Ishikawa (cell line): ENCODE results near the gene DCUN1D1.

Experiments used
- CEBPB ChIP-seq: IDR thresholded peaks from 2 replicates; pipeline ENCODE4 v1.6.1; 2012
- CREB1 ChIP-seq: IDR thresholded peaks from 2 replicates; pipeline ENCODE4 v1.6.1; 2012; ENCODE audit warnings: low read depth
- EGR1 ChIP-seq: IDR thresholded peaks from 2 replicates; pipeline ENCODE4 v1.6.1; 2012
- EP300 ChIP-seq: IDR thresholded peaks from 2 replicates; pipeline ENCODE4 v1.6.1; 2012; ENCODE audit warnings: borderline replicate concordance
- FOXM1 ChIP-seq: IDR thresholded peaks from 2 replicates; pipeline ENCODE4 v1.6.1; 2012; ENCODE audit warnings: low read depth, borderline replicate concordance
- MAX ChIP-seq: IDR thresholded peaks from 2 replicates; pipeline ENCODE4 v1.6.1; 2012
- NFIC ChIP-seq: IDR thresholded peaks from 2 replicates; pipeline ENCODE4 v1.6.1; 2012
- RAD21 ChIP-seq: IDR thresholded peaks from 2 replicates; pipeline ENCODE4 v1.6.1; 2012; ENCODE audit warnings: low read depth
- REST ChIP-seq: IDR thresholded peaks from 2 replicates; pipeline ENCODE4 v1.6.1; 2012; ENCODE audit warnings: low read depth, mild to moderate bottlenecking
- TAF1 ChIP-seq: IDR thresholded peaks from 2 replicates; pipeline ENCODE4 v1.6.1; 2012; ENCODE audit warnings: low read depth, mild to moderate bottlenecking
- TCF12 ChIP-seq: IDR thresholded peaks from 2 replicates; pipeline ENCODE4 v1.6.1; 2012; ENCODE audit warnings: low read depth
- TEAD4 ChIP-seq: IDR thresholded peaks from 2 replicates; pipeline ENCODE4 v1.6.1; 2012
- USF1 ChIP-seq: IDR thresholded peaks from 2 replicates; pipeline ENCODE4 v1.6.1; 2012
- YY1 ChIP-seq: IDR thresholded peaks from 2 replicates; pipeline ENCODE4 v1.6.1; 2012; ENCODE audit warnings: low read depth
- ZBTB7A ChIP-seq: IDR thresholded peaks from 2 replicates; pipeline ENCODE4 v1.6.1; 2012; ENCODE audit warnings: low read depth

DCUN1D1 gene

GRCh38 chr3:183008800-183009199 lies 28.5 kb upstream of the DCUN1D1 start:
- TF ChIP-seq MAX = no peak

GRCh38 chr3:183008303-183008702 lies 28.0 kb upstream of the DCUN1D1 start:
- no peak for TF ChIP-seq TEAD4
- TF ChIP-seq TCF12 = no peak
- no peak for TF ChIP-seq TAF1
- no peak for TF ChIP-seq RAD21
- TF ChIP-seq EP300 = no peak
- no peak for TF ChIP-seq CREB1

- no peak for TF ChIP-seq YY1
- no peak for TF ChIP-seq EGR1
- TF ChIP-seq RAD21 = no peak
- no peak for TF ChIP-seq CEBPB
- TF ChIP-seq CREB1 = no peak
- no peak for TF ChIP-seq TEAD4
- TF ChIP-seq FOXM1 = no peak
Observed at GRCh38 chr3:183006396-183007002, 26.2 kb upstream of the DCUN1D1 start.

- TF ChIP-seq TCF12 (no peak), EP300 (no peak), TEAD4 (no peak), USF1 (no peak), EGR1 (no peak), ZBTB7A (no peak), REST (no peak), CREB1 (no peak), MAX (no peak), FOXM1 (no peak), CEBPB (no peak), TAF1 (no peak)
Observed at GRCh38 chr3:182999767-183000166, 19.4 kb upstream of the DCUN1D1 start.

GRCh38 chr3:182989566-182989965 lies 9.2 kb upstream of the DCUN1D1 start:
- TF ChIP-seq YY1 (no peak), NFIC (no peak), CREB1 (no peak), TAF1 (no peak), EP300 (no peak), USF1 (no peak), MAX (no peak), REST (no peak), EGR1 (no peak), TEAD4 (no peak), CEBPB (no peak), ZBTB7A (no peak), RAD21 (no peak), FOXM1 (no peak), TCF12 (no peak)

- TF ChIP-seq TAF1 = no peak
- no peak for TF ChIP-seq EP300
- TF ChIP-seq REST = no peak
- TF ChIP-seq NFIC = no peak
- TF ChIP-seq CEBPB = no peak
- no peak for TF ChIP-seq USF1
- no peak for TF ChIP-seq EGR1
- TF ChIP-seq MAX = no peak
- TF ChIP-seq CREB1 = no peak
- TF ChIP-seq TCF12 = no peak
- TF ChIP-seq TEAD4 = no peak
- TF ChIP-seq ZBTB7A = no peak
- TF ChIP-seq FOXM1 = no peak
- no peak for TF ChIP-seq YY1
Observed at GRCh38 chr3:182986021-182986420, 5.7 kb upstream of the DCUN1D1 start.
